Activated T-cell treated with anti-CD3 and anti-CD28 coated beads, Interleukin-2, amount 50 U/mL, for 4 hours (primary cell): ENCODE data around the gene PHEX. TPM values are rescaled to one million over a fixed set of nuclear protein-coding genes. Genes with fewer than 3 reads are reported as not detected.
A peak's percentile ranks its signal among the peaks of the same experiment; 100 is the strongest.

Source experiments
- ATAC-seq, 2 donors: fragments of 200-7000 bp; cut with Tn5 transposase; one replicate each; pipeline ENCODE4 v1.10.0; 2021
- DNase-seq: peaks from one replicate; pipeline ENCODE4 v3.0.0-alpha.2; 2020
- H3K27me3 Mint-ChIP-seq: one replicate; pipeline ENCODE4 v1.8.0; 2021; ENCODE audit warnings: low read depth, mixed read lengths
- H3K36me3 Mint-ChIP-seq: one replicate; pipeline ENCODE4 v1.8.0; 2022; ENCODE audit warnings: mixed read lengths; ENCODE audit not compliant: insufficient read depth
- H3K4me1 Mint-ChIP-seq: one replicate; pipeline ENCODE4 v1.8.0; 2021; ENCODE audit warnings: low read depth, mixed read lengths
- H3K4me3 Mint-ChIP-seq: one replicate; pipeline ENCODE4 v1.8.0; 2021; ENCODE audit warnings: mild to moderate bottlenecking, moderate library complexity, mixed read lengths
- H3K9me3 Mint-ChIP-seq: one replicate; pipeline ENCODE4 v1.8.0; 2021; ENCODE audit warnings: mixed read lengths
- total RNA-seq, 3 donors: library from RNA; stranded (reverse); gene quantifications; one replicate each; pipeline ENCODE4 v1.2.1, GENCODE V29; 2021

PHEX gene
- total RNA-seq, 3 donors from 2014 or later, result 3.0 to 8.0 (median 4.7) TPM

DNA sequence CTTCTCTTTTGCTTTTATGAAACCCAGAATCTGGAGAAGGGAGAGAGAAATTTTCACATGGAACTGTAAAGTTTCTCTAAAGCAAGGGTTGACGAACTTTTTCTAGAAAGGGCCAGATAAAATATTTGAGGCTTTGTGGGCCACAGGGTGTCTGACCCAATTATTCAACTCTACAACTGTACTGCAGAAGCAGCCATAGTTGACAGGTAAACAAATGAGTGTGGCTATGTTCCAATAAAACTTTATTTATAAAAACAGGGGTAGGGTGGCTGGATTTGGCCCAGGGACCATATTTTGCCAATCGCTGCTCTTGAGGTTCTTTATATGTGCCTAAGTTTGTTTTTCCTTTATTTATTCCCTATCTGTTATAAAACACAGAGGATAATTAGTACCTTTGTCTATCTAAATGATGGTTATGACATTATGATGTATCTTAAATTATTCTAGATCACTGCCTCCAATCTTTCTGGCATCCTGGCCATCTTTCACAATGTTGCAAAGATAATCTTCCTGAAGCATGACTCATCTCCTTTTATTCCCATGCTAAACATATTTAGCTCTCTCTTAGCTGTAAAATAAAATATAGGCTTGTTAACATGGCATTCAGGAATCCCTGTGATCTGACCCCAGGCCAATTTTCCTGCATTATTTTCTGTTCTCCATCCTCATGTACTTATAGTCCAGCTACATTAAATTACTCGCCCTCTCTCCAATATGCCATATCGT is 133.8 kb downstream of the PHEX start:
- Mint-ChIP-seq H3K36me3 (no peaks in the 10 kb centered on the region), H3K4me1 (no peaks in the 10 kb centered on the region), H3K9me3 (no peaks in the 10 kb centered on the region), H3K27me3 (no peaks in the 10 kb centered on the region), H3K4me3 (no peak overlapping the region)
- ATAC-seq, result no peak
- no peak for DNase-seq

DNA sequence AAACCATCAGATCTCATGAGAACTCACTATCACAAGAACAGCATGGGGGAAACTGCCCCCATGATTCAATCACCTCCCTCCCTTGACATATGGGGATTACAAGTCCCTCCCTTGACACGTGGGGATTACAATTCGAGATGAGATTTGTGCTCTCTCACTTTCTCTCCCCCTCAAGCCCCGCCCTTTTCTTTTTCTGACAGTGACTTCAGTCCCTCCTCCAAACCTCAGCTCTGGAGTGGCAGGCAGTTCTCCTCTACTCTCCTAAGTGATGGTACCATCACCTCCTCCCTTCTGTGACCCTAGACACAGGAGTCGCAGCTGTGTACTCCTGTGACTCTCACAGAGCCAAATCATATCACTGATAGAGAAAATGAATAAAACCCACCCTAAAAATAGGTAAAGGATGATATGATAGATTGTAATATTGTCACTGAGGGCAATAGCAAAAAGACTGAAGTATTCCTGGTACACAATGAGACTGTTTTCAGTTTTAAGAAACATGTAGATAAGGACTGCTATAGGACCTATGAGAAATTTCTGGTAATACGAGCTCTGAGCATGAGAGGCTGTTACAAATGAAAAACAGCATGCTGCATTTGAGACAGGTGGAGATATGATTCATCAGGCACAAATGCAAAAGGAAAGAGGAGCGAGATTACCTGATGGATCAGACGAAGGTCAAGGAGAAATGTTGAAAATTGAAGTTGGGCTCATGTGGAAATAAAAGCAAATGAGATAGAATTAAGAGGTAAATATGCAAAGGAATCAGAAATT is 139.3 kb downstream of the PHEX start:
- Mint-ChIP-seq H3K27me3 (no peaks in the 10 kb centered on the region), H3K36me3 (no peaks in the 10 kb centered on the region), H3K4me1 (no peaks in the 10 kb centered on the region), H3K4me3 (no peak overlapping the region), H3K9me3 (no peaks in the 10 kb centered on the region)
- DNase-seq (no peak), ATAC-seq (peak in 1 of 2 donors; percentile 10)

DNA sequence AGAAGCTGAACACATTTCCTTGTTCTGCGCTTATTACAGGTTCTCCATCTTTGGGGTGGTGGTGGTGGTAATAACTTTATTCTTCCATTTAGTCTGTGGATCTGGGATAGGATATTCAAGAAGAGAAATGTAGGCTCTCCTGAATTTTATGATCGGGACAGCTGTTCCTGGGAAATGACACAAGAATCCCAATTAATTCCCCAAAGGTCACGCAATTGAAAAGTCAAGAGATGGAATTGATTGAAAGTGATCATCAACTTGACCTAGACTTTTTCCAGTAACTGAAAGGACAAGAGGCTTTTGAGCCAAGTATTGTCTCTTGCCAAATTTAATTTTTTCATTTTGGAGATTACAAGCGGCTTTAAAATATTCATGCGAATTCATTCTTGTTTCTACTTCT is 141.8 kb downstream of the PHEX start:
- ATAC-seq (no peak), DNase-seq (no peak)
- no peaks in the 10 kb centered on the region for H3K36me3 Mint-ChIP-seq
- H3K4me3 Mint-ChIP-seq, result no peak overlapping the region
- H3K9me3 Mint-ChIP-seq, result no peaks in the 10 kb centered on the region
- H3K4me1 Mint-ChIP-seq, result no peaks in the 10 kb centered on the region
- no peaks in the 10 kb centered on the region for H3K27me3 Mint-ChIP-seq

DNA sequence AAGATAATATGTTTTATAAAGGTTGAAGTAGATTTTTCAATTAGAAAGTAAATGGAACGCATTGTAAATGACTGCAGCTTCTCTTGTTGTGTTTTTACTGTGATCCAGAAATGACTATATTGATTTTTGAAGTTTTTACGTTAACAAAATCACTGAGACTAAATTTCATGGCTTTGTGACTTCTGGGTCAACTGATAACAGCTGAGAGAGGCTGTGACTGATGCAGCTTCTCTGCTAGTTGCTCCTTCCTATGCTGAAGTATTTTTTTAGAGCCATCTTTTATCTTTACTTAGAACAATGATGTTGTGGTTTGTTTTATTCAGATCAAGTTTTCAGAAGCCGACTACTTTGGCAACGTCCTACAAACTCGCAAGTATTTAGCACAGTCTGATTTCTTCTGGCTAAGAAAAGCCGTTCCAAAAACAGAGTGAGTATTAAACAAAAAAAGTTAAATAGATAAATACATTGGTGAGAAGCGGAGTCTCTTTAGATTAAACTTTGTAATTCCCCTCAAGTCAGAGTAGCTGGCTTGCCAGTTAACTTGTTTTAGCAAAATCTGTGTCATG is 145.9 kb downstream of the PHEX start:
- H3K4me1 Mint-ChIP-seq, result no peaks in the 10 kb centered on the region
- H3K4me3 Mint-ChIP-seq, result no peak overlapping the region
- peaks cover 7% of the 10 kb centered on the region for H3K9me3 Mint-ChIP-seq
- H3K36me3 Mint-ChIP-seq, result no peaks in the 10 kb centered on the region
- no peak for DNase-seq
- no peak for ATAC-seq
- H3K27me3 Mint-ChIP-seq, result peaks cover 1% of the 10 kb centered on the region

DNA sequence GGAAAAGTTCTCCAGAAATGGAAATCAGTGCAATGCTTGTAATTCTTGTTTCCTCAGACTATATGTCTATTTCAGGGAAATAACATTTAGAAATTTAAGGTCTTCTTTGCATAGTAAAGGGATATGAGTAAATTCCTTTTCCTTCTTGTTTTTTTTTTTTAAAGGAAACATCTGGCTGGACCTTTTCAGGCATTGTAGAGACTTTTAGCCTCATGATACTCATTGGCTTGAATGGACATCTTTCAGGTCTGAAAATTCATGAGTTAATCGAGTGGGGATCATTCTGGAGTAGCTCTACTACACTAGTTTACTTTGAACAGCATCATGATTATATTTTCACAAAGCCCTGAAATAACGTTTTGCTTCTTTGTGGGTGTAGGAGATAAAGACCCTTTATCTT is 152.0 kb downstream of the PHEX start:
- no peak for ATAC-seq
- H3K27me3 Mint-ChIP-seq, result peaks cover 5% of the 10 kb centered on the region
- peaks cover 7% of the 10 kb centered on the region for H3K9me3 Mint-ChIP-seq
- H3K36me3 Mint-ChIP-seq, result no peaks in the 10 kb centered on the region
- H3K4me3 Mint-ChIP-seq, result no peak overlapping the region
- H3K4me1 Mint-ChIP-seq, result no peaks in the 10 kb centered on the region
- no peak for DNase-seq

DNA sequence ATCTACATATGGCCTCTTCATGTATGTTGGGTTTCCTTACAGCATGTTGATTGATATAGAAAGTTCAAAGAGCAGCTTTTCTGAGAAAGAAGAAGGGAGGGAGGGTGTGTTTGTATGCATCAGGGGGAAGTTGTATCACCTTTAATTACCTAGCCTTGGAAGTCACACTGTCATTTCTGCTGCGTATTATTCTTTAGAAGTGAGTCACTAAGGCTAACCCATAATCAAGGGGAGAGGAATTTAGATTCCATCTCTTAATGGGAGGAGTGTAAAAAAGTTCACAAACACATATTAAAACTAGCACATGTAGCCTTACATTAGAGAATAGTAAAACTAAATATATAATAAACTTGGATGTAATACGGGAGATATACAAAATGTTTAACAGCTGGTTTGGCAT is 154.0 kb downstream of the PHEX start:
- no peaks in the 10 kb centered on the region for H3K36me3 Mint-ChIP-seq
- peaks cover 5% of the 10 kb centered on the region for H3K27me3 Mint-ChIP-seq
- ATAC-seq (peak in 1 of 2 donors; percentile 35), DNase-seq (no peak)
- H3K9me3 Mint-ChIP-seq, result peaks cover 2% of the 10 kb centered on the region
- H3K4me1 Mint-ChIP-seq, result no peaks in the 10 kb centered on the region
- no peak overlapping the region for H3K4me3 Mint-ChIP-seq

GRCh38 chrX:22192419-22193060 is 160.4 kb downstream of the PHEX start:
- DNase-seq (peak; percentile 41), ATAC-seq (peak in 1 of 2 donors; percentile 54)
- Mint-ChIP-seq H3K27me3 (peaks cover 3% of the 10 kb centered on the region), H3K9me3 (no peaks in the 10 kb centered on the region), H3K36me3 (no peaks in the 10 kb centered on the region), H3K4me1 (peaks cover 5% of the 10 kb centered on the region), H3K4me3 (no peak overlapping the region)

- Mint-ChIP-seq H3K36me3 (no peaks in the 10 kb centered on the region), H3K27me3 (peaks cover 3% of the 10 kb centered on the region), H3K4me1 (peaks cover 5% of the 10 kb centered on the region), H3K9me3 (no peaks in the 10 kb centered on the region), H3K4me3 (no peak overlapping the region)
- ATAC-seq (no peak), DNase-seq (no peak)
Observed at GRCh38 chrX:22193851-22194659, 161.9 kb downstream of the PHEX start.

GRCh38 chrX:22194660-22194945 is 162.5 kb downstream of the PHEX start:
- DNase-seq, result no peak
- ATAC-seq, result no peak
- Mint-ChIP-seq H3K4me1 (peaks cover 5% of the 10 kb centered on the region), H3K27me3 (peaks cover 3% of the 10 kb centered on the region), H3K4me3 (no peak overlapping the region), H3K36me3 (no peaks in the 10 kb centered on the region), H3K9me3 (no peaks in the 10 kb centered on the region)

GRCh38 chrX:22196149-22196548 is 164.0 kb downstream of the PHEX start:
- DNase-seq, result no peak
- ATAC-seq, result no peak
- H3K9me3 Mint-ChIP-seq, result no peaks in the 10 kb centered on the region
- H3K4me1 Mint-ChIP-seq, result peaks cover 5% of the 10 kb centered on the region
- H3K36me3 Mint-ChIP-seq, result no peaks in the 10 kb centered on the region
- H3K4me3 Mint-ChIP-seq, result no peak overlapping the region
- H3K27me3 Mint-ChIP-seq, result peaks cover 3% of the 10 kb centered on the region

GRCh38 chrX:22202251-22202650 is 170.1 kb downstream of the PHEX start:
- no peak for ATAC-seq
- no peaks in the 10 kb centered on the region for H3K36me3 Mint-ChIP-seq
- no peaks in the 10 kb centered on the region for H3K9me3 Mint-ChIP-seq
- H3K4me1 Mint-ChIP-seq, result no peaks in the 10 kb centered on the region
- no peaks in the 10 kb centered on the region for H3K27me3 Mint-ChIP-seq
- no peak for DNase-seq
- H3K4me3 Mint-ChIP-seq, result no peak overlapping the region

GRCh38 chrX:22203186-22203585 is 171.1 kb downstream of the PHEX start:
- no peaks in the 10 kb centered on the region for H3K27me3 Mint-ChIP-seq
- no peaks in the 10 kb centered on the region for H3K9me3 Mint-ChIP-seq
- ATAC-seq, result no peak
- H3K36me3 Mint-ChIP-seq, result no peaks in the 10 kb centered on the region
- no peaks in the 10 kb centered on the region for H3K4me1 Mint-ChIP-seq
- no peak overlapping the region for H3K4me3 Mint-ChIP-seq
- no peak for DNase-seq

DNA sequence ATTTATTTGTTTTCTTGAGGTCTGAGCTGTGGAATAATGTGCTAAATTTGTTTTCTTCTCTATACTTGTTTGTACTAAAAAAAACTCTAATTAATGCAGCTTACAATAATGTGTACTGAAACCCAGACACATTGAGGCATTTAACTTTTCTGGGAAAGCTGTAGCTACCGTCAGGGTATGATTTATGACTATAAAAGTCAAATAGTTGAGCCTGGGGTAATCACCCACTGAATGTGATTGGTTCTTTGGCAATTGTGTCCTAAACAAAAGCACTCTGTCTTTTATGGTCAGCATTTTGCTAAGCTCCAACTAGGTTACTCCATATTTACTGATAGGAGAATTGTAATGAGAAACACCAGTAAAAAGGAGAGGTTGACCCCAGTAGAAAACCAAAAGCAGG is 174.7 kb downstream of the PHEX start:
- no peak for DNase-seq
- no peaks in the 10 kb centered on the region for H3K36me3 Mint-ChIP-seq
- no peaks in the 10 kb centered on the region for H3K9me3 Mint-ChIP-seq
- H3K4me3 Mint-ChIP-seq, result no peak overlapping the region
- no peaks in the 10 kb centered on the region for H3K4me1 Mint-ChIP-seq
- H3K27me3 Mint-ChIP-seq, result no peaks in the 10 kb centered on the region
- ATAC-seq, result no peak

DNA sequence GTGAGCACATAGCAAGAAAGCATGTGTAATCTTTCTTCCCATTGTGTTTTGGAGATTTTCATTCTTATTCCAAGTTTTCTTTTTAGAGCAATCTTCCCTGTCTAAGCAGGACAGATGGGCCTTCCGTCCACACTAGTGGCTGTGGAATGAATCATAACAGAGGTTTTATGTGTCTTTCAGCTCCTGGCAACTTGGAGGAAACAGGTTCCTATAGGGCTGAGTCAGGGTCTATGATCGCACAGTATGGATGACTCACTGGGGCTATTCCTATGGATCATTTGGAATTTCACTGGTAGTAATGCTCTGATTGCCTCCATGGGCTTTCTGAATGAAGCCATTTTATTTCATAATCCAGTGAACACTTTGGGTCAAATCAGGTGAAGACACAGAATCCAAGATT is 188.8 kb downstream of the PHEX start:
- ATAC-seq (no peak), DNase-seq (no peak)
- Mint-ChIP-seq H3K9me3 (no peaks in the 10 kb centered on the region), H3K4me1 (no peaks in the 10 kb centered on the region), H3K4me3 (no peak overlapping the region), H3K36me3 (no peaks in the 10 kb centered on the region), H3K27me3 (no peaks in the 10 kb centered on the region)
